HepG2 (cell line): Measurements from ENCODE around the gene TUBA4B. TPM values are rescaled to one million over a fixed set of nuclear protein-coding genes. Genes with fewer than 3 reads are reported as not detected.

ENCODE experiments used
- AGO1 ChIP-seq: fragments of 200-400 bp; formaldehyde crosslinking; IDR thresholded peaks from 2 replicates; pipeline ENCODE4 v1.6.1; 2017; ENCODE audit warnings: mild to moderate bottlenecking, low read depth, low read length, moderate library complexity; ENCODE audit not compliant: poor library complexity, severe bottlenecking
- DRAP1 ChIP-seq: IDR thresholded peaks from 2 replicates; pipeline ENCODE4 v1.6.1; 2016; ENCODE audit warnings: missing genetic modification reagents, missing compliant biosample characterization
- KMT2B ChIP-seq: IDR thresholded peaks from 2 replicates; pipeline ENCODE4 v1.6.1; 2016; ENCODE audit warnings: missing genetic modification reagents, missing compliant biosample characterization
- MAFG ChIP-seq: sonication (generic); formaldehyde crosslinking; IDR thresholded peaks from 2 replicates; pipeline ENCODE4 v1.5.1; 2020; ENCODE audit warnings: mild to moderate bottlenecking, missing genetic modification reagents
- MIXL1 ChIP-seq: IDR thresholded peaks from 2 replicates; pipeline ENCODE4 v1.6.1; 2016
- NFE2L1 ChIP-seq: sonication (generic); formaldehyde crosslinking; IDR thresholded peaks from 2 replicates; pipeline ENCODE4 v1.4.0; 2020; ENCODE audit warnings: missing genetic modification reagents, mild to moderate bottlenecking, borderline replicate concordance
- POLR2G ChIP-seq: fragments of 200-400 bp; formaldehyde crosslinking; IDR thresholded peaks from 2 replicates; pipeline ENCODE4 v1.6.1; 2018; ENCODE audit warnings: mild to moderate bottlenecking, low read depth, low read length, moderate library complexity
- RBAK ChIP-seq: sonication (generic); formaldehyde crosslinking; IDR thresholded peaks from 2 replicates; pipeline ENCODE4 v1.5.1; 2020; ENCODE audit warnings: mild to moderate bottlenecking, missing genetic modification reagents
- SETDB1 ChIP-seq: sonication (generic); formaldehyde crosslinking; IDR thresholded peaks from 2 replicates; pipeline ENCODE4 v1.5.1; 2020; ENCODE audit warnings: missing genetic modification reagents, mild to moderate bottlenecking, borderline replicate concordance
- SMARCE1 ChIP-seq: fragments of 450-650 bp; IDR thresholded peaks from 2 replicates; pipeline ENCODE4 v1.6.1; 2017; ENCODE audit warnings: borderline replicate concordance
- TFAP4 ChIP-seq: sonication (generic); IDR thresholded peaks from 2 replicates; pipeline ENCODE4 v1.6.1; 2016; ENCODE audit warnings: low read depth, borderline replicate concordance
- U2AF2 ChIP-seq: fragments of 200-400 bp; formaldehyde crosslinking; IDR thresholded peaks from 2 replicates; pipeline ENCODE4 v1.6.1; 2017; ENCODE audit warnings: low read depth, mild to moderate bottlenecking, low read length
- ZKSCAN8 ChIP-seq: IDR thresholded peaks from 2 replicates; pipeline ENCODE4 v1.6.1; 2016; ENCODE audit warnings: borderline replicate concordance, missing genetic modification reagents, missing compliant biosample characterization
- ZNF343 ChIP-seq: sonication (generic); formaldehyde crosslinking; IDR thresholded peaks from 2 replicates; pipeline ENCODE4 v1.4.0; 2020; ENCODE audit warnings: mild to moderate bottlenecking, missing genetic modification reagents
- ZNF710 ChIP-seq: sonication (generic); formaldehyde crosslinking; IDR thresholded peaks from 2 replicates; pipeline ENCODE4 v1.5.0; 2020; ENCODE audit warnings: mild to moderate bottlenecking, missing genetic modification reagents, borderline replicate concordance
- ZSCAN22 ChIP-seq: sonication (generic); formaldehyde crosslinking; IDR thresholded peaks from 2 replicates; pipeline ENCODE4 v1.4.0; 2020; ENCODE audit warnings: mild to moderate bottlenecking, missing genetic modification reagents
- ZSCAN30 ChIP-seq: sonication (generic); formaldehyde crosslinking; IDR thresholded peaks from 2 replicates; pipeline ENCODE4 v1.5.0; 2020; ENCODE audit warnings: mild to moderate bottlenecking, missing genetic modification reagents
- ZZZ3 ChIP-seq: sonication (generic); formaldehyde crosslinking; IDR thresholded peaks from 2 replicates; pipeline ENCODE4 v1.4.0; 2020; ENCODE audit warnings: missing genetic modification reagents, mild to moderate bottlenecking, borderline replicate concordance
- polyA plus RNA-seq, 8 experiments: library from polyadenylated mRNA; depleted of rRNA in 3 of 8; stranded (reverse) in 7 of 8; unstranded in 1 of 8; fragments of >200 nt; fragmentation: Illumina TruSeq in 4 of 8; extraction: Trizol in 4 of 8; gene quantifications; 2 replicates each; pipeline versions ENCODE4 v1.2.1 to v1.2.3, GENCODE V29; 2011 to 2016; ENCODE audit warnings: low read depth in 4 of 8, missing spikeins in 1 of 8, mixed read lengths in 1 of 8; ENCODE audit not compliant: insufficient read depth in 1 of 8
- total RNA-seq, 5 experiments: library from RNA; depleted of rRNA; stranded (reverse); fragments of >200 nt; fragmentation: Illumina TruSeq; extraction: Trizol; gene quantifications; 2 replicates each; pipeline ENCODE4 v1.2.3, GENCODE V29; 2016; ENCODE audit warnings: low read depth in 1 of 5
- TF ChIP-seq, protein P1 (sequence below), 2 experiments: sonication (generic) in 1 of 2; formaldehyde crosslinking in 1 of 2; IDR thresholded peaks; 2 replicates each; pipeline versions ENCODE4 v1.5.1 to v1.6.1; 2011 to 2020; ENCODE audit warnings: borderline replicate concordance in 1 of 2, low read depth in 1 of 2, low read length in 1 of 2, mild to moderate bottlenecking in 1 of 2, missing genetic modification reagents in 1 of 2, moderate library complexity in 1 of 2
- TF ChIP-seq, protein P2 (sequence below): sonication (generic); formaldehyde crosslinking; conservative IDR thresholded peaks from 2 replicates; pipeline ENCODE4 v1.8.0; 2022; ENCODE audit warnings: missing genetic modification reagents
- TF ChIP-seq, protein P3 (sequence below): sonication (generic); formaldehyde crosslinking; IDR thresholded peaks from 2 replicates; pipeline ENCODE4 v1.4.0; 2020; ENCODE audit warnings: missing genetic modification reagents

TUBA4B gene
- total and polyA plus RNA-seq, 2 of the 13 experiments (the other 11 are each of a cell fraction or from before 2014, with no cell fraction given): 0.18 to 0.22 TPM

- no peak for TF ChIP-seq MAFG
- peak; percentile 13; the same call in 1 of the 2 replicates for TF ChIP-seq ZZZ3 (CRISPR knock-in tag)
- no peak for TF ChIP-seq ZSCAN30
- no peak for TF ChIP-seq SMARCE1
- TF ChIP-seq MIXL1 (CRISPR knock-in tag): no peak
- no peak for TF ChIP-seq U2AF2
- TF ChIP-seq ZSCAN22 (CRISPR knock-in tag): no peak
- no peak for TF ChIP-seq TFAP4
- no peak for TF ChIP-seq SETDB1
- no peak for TF ChIP-seq AGO1
- TF ChIP-seq, protein P1, sequence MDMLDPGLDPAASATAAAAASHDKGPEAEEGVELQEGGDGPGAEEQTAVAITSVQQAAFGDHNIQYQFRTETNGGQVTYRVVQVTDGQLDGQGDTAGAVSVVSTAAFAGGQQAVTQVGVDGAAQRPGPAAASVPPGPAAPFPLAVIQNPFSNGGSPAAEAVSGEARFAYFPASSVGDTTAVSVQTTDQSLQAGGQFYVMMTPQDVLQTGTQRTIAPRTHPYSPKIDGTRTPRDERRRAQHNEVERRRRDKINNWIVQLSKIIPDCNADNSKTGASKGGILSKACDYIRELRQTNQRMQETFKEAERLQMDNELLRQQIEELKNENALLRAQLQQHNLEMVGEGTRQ (IDR thresholded peaks at IDR 0.05; ENCODE audit: low read depth, low read length): no peak
- TF ChIP-seq, protein P1 (CRISPR knock-in tag; IDR thresholded peaks at IDR 0.05; ENCODE audit: borderline replicate concordance): no peak
- TF ChIP-seq RBAK (CRISPR knock-in tag): no peak
- TF ChIP-seq NFE2L1: no peak
- TF ChIP-seq, protein P2, sequence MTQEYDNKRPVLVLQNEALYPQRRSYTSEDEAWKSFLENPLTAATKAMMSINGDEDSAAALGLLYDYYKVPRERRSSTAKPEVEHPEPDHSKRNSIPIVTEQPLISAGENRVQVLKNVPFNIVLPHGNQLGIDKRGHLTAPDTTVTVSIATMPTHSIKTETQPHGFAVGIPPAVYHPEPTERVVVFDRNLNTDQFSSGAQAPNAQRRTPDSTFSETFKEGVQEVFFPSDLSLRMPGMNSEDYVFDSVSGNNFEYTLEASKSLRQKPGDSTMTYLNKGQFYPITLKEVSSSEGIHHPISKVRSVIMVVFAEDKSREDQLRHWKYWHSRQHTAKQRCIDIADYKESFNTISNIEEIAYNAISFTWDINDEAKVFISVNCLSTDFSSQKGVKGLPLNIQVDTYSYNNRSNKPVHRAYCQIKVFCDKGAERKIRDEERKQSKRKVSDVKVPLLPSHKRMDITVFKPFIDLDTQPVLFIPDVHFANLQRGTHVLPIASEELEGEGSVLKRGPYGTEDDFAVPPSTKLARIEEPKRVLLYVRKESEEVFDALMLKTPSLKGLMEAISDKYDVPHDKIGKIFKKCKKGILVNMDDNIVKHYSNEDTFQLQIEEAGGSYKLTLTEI (CRISPR knock-in tag): no peak
- TF ChIP-seq POLR2G: no peak
- TF ChIP-seq, protein P3, sequence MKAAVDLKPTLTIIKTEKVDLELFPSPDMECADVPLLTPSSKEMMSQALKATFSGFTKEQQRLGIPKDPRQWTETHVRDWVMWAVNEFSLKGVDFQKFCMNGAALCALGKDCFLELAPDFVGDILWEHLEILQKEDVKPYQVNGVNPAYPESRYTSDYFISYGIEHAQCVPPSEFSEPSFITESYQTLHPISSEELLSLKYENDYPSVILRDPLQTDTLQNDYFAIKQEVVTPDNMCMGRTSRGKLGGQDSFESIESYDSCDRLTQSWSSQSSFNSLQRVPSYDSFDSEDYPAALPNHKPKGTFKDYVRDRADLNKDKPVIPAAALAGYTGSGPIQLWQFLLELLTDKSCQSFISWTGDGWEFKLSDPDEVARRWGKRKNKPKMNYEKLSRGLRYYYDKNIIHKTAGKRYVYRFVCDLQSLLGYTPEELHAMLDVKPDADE: no peak
- TF ChIP-seq KMT2B (CRISPR knock-in tag): no peak
- TF ChIP-seq ZNF710 (CRISPR knock-in tag): no peak
- no peak for TF ChIP-seq DRAP1
- no peak for TF ChIP-seq ZNF343 (CRISPR knock-in tag)
- no peak for TF ChIP-seq ZKSCAN8 (CRISPR knock-in tag)
These were observed 2.8 kb upstream of the TUBA4B start (continued) for GRCh38 chr2:219250049-219250781.
